Neural crest cell (in vitro differentiated cells): ENCODE data around the gene POLN. TPM values are rescaled to one million over a fixed set of nuclear protein-coding genes. Genes with fewer than 3 reads are reported as not detected.
"Not testable (repeated sequence)": the region's sequence is repeated elsewhere in the genome, so short reads cannot be mapped to it uniquely, and the experiment has no call there.

Source experiments
- DNase-seq: peaks from one replicate; pipeline ENCODE4 v3.0.0; 2021; ENCODE audit warnings: low read depth, mixed read lengths, low spot score
- H3K27ac Mint-ChIP-seq: one replicate; pipeline ENCODE4 v1.8.0; 2021; ENCODE audit warnings: mild to moderate bottlenecking, mixed read lengths; ENCODE audit not compliant: unreplicated experiment
- H3K27me3 Mint-ChIP-seq: 2 replicates; pipeline ENCODE4 v1.8.0; 2021; ENCODE audit warnings: low read depth, mild to moderate bottlenecking, mixed read lengths
- H3K36me3 Mint-ChIP-seq: 2 replicates; pipeline ENCODE4 v1.8.0; 2021; ENCODE audit warnings: low read depth, mild to moderate bottlenecking, mixed read lengths
- H3K4me1 Mint-ChIP-seq: 2 replicates; pipeline ENCODE4 v1.8.0; 2021; ENCODE audit warnings: mixed read lengths
- H3K4me3 Mint-ChIP-seq: one replicate; pipeline ENCODE4 v1.8.0; 2021; ENCODE audit warnings: mild to moderate bottlenecking, mixed read lengths
- H3K9me3 Mint-ChIP-seq: 2 replicates; pipeline ENCODE4 v1.8.0; 2021; ENCODE audit warnings: mixed read lengths
- CTCF ChIP-seq: fragments of 200-600 bp; sonication (generic); conservative IDR thresholded peaks from 2 replicates; pipeline ENCODE4 v1.5.0; 2021; ENCODE audit warnings: antibody characterized with exemption, mild to moderate bottlenecking
- total RNA-seq: library from RNA; stranded (reverse); gene quantifications from 2 replicates; pipeline ENCODE4 v1.2.1, GENCODE V29; 2021

Gene POLN
- total RNA-seq, 1 donor from 2014 or later, result 5.6 TPM

GRCh38 chr4:2217726-2218125 lies 24.2 kb downstream of the POLN start:
- no peaks in the 10 kb centered on the region for H3K36me3 Mint-ChIP-seq
- H3K27me3 Mint-ChIP-seq, result no peaks in the 10 kb centered on the region
- H3K27ac Mint-ChIP-seq, result no peak overlapping the region
- peaks cover 4% of the 10 kb centered on the region for H3K4me1 Mint-ChIP-seq
- no peak overlapping the region for H3K4me3 Mint-ChIP-seq
- no peaks in the 10 kb centered on the region for H3K9me3 Mint-ChIP-seq
- no peak for DNase-seq
- TF ChIP-seq CTCF, result no peak

- Mint-ChIP-seq H3K4me3 (no peak overlapping the region), H3K36me3 (no peaks in the 10 kb centered on the region), H3K4me1 (no peaks in the 10 kb centered on the region), H3K9me3 (no peaks in the 10 kb centered on the region), H3K27ac (no peak overlapping the region), H3K27me3 (no peaks in the 10 kb centered on the region)
- no peak for DNase-seq
- no peak for TF ChIP-seq CTCF
Observed at GRCh38 chr4:2212831-2213230, 29.1 kb downstream of the POLN start.

GRCh38 chr4:2202789-2203188 lies 39.1 kb downstream of the POLN start:
- not testable (repeated sequence) for H3K27ac Mint-ChIP-seq, H3K4me1 Mint-ChIP-seq, H3K9me3 Mint-ChIP-seq, H3K4me3 Mint-ChIP-seq, H3K36me3 Mint-ChIP-seq, DNase-seq, H3K27me3 Mint-ChIP-seq

DNA sequence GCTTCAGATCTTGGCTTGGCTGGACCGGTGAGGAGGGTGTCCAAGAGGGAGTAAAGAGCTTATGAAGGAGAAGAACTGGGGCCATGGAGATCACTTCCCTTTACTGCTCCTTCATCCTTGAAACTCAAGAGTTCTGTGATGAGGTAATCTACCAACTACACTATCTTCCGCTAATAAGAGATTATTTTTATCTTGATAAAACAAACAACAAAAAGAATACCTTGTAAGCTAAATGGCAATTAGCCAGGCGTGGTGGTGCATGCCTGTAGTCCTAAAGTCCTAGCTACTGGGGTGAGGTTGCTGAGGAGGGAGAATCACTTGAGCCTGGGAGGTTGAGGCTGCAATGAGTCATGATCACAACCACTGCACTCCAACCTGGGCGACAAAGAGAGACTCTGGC lies 47.4 kb downstream of the POLN start:
- Mint-ChIP-seq H3K4me3 (no peak overlapping the region), H3K27me3 (no peaks in the 10 kb centered on the region), H3K36me3 (peaks cover 5% of the 10 kb centered on the region), H3K4me1 (no peaks in the 10 kb centered on the region), H3K27ac (no peak overlapping the region), H3K9me3 (peaks cover 5% of the 10 kb centered on the region)
- no peak for TF ChIP-seq CTCF
- no peak for DNase-seq

DNA sequence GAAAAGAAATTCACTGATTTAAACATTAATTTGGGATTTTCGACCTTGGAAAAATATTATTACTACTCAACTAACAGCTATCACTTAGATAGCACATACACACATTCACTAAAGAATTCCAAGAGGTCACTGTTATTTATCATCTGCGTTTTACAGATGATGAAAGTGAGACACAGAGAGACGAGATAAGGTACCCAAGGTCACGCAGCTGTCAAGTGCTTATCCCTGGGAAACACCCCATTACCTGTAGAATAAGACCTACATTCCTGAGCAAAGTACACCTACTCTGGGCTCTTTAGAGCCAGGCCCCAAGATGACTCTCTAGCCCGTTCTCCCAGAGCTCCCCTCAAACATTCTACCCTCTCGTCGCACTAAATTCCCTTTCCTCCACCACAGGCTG lies 48.6 kb downstream of the POLN start:
- Mint-ChIP-seq H3K4me1 (no peaks in the 10 kb centered on the region), H3K36me3 (peaks cover 2% of the 10 kb centered on the region), H3K4me3 (no peak overlapping the region), H3K9me3 (peaks cover 2% of the 10 kb centered on the region), H3K27ac (no peak overlapping the region), H3K27me3 (no peaks in the 10 kb centered on the region)
- no peak for DNase-seq
- no peak for TF ChIP-seq CTCF

GRCh38 chr4:2186865-2187172 lies 55.1 kb downstream of the POLN start:
- Mint-ChIP-seq H3K4me3 (no peak overlapping the region), H3K27ac (no peak overlapping the region), H3K27me3 (no peaks in the 10 kb centered on the region), H3K36me3 (peaks cover 7% of the 10 kb centered on the region), H3K9me3 (peaks cover 10% of the 10 kb centered on the region), H3K4me1 (no peaks in the 10 kb centered on the region)
- no peak for TF ChIP-seq CTCF
- DNase-seq, result no peak
